Measurements from ENCODE around the gene COL23A1. TPM values are rescaled to one million over a fixed set of nuclear protein-coding genes. Genes with fewer than 3 reads are reported as not detected.

The COL23A1 gene
- total RNA-seq, 4 donors from 2014 or later: 7.9 to 20.4 (median 12.0) TPM

GRCh38 chr5:178357678-178358077 is 232.5 kb downstream of the COL23A1 start:
- H3K4me3 ChIP-seq: no peak overlapping the region
- 54 to 69% methylated on average over 5 of the region's 5 CpGs for WGBS, 2 donors
- no peaks in the 10 kb centered on the region for H3K27me3 ChIP-seq
- no peak for DNase-seq (ENCODE audit: low spot score in 2 of 2)
- peak overlapping the region in 1 of 4 donors; percentile 32 for H3K27ac ChIP-seq
- no peaks in the 10 kb centered on the region for H3K36me3 ChIP-seq
- TF ChIP-seq, protein P1, sequence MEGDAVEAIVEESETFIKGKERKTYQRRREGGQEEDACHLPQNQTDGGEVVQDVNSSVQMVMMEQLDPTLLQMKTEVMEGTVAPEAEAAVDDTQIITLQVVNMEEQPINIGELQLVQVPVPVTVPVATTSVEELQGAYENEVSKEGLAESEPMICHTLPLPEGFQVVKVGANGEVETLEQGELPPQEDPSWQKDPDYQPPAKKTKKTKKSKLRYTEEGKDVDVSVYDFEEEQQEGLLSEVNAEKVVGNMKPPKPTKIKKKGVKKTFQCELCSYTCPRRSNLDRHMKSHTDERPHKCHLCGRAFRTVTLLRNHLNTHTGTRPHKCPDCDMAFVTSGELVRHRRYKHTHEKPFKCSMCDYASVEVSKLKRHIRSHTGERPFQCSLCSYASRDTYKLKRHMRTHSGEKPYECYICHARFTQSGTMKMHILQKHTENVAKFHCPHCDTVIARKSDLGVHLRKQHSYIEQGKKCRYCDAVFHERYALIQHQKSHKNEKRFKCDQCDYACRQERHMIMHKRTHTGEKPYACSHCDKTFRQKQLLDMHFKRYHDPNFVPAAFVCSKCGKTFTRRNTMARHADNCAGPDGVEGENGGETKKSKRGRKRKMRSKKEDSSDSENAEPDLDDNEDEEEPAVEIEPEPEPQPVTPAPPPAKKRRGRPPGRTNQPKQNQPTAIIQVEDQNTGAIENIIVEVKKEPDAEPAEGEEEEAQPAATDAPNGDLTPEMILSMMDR (IDR thresholded peaks at IDR 0.05): no peak
- TF ChIP-seq EP300 (IDR thresholded peaks at IDR 0.05): no peak
- no peak for TF ChIP-seq POLR2A (IDR thresholded peaks at IDR 0.05)
- peaks cover 0 to 18% (median 11%) of the 10 kb centered on the region in 4 donors for H3K4me1 ChIP-seq
- no peaks in the 10 kb centered on the region for H3K9me3 ChIP-seq

DNA sequence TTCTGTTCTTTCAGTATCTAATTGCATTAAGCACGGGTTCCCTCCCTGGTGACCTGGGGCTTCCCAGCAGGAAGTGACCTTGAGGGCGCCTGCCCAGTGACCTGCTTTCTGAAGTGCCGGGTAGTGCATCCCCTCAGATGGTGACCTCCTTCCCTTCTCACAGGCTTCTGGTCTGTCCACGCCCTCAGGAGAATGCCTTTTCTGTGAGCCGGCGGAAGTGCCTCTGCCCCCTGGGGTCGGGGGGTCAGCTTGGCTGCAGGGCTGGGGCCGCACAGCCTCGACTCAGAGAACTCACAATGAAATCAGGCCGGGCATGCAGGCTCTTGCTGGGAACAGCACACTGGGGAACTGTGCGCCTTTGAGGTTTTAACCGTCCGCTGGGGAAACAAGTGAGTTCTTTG is 233.1 kb downstream of the COL23A1 start:
- Histone ChIP-seq H3K27me3 (no peaks in the 10 kb centered on the region), H3K27ac (peak overlapping the region in 1 of 4 donors; percentile 32), H3K36me3 (no peaks in the 10 kb centered on the region), H3K4me1 (peaks cover 0 to 18% (median 11%) of the 10 kb centered on the region in 4 donors), H3K4me3 (no peak overlapping the region), H3K9me3 (no peaks in the 10 kb centered on the region)
- no peak for DNase-seq (ENCODE audit: low spot score in 2 of 2)
- WGBS, 2 donors: 11 to 17% methylated on average over 11 to 12 of the region's 13 CpGs
- TF ChIP-seq EP300 (IDR thresholded peaks at IDR 0.05): peak in 1 of 2 donors; percentile 35
- no peak for TF ChIP-seq POLR2A (IDR thresholded peaks at IDR 0.05)

DNA sequence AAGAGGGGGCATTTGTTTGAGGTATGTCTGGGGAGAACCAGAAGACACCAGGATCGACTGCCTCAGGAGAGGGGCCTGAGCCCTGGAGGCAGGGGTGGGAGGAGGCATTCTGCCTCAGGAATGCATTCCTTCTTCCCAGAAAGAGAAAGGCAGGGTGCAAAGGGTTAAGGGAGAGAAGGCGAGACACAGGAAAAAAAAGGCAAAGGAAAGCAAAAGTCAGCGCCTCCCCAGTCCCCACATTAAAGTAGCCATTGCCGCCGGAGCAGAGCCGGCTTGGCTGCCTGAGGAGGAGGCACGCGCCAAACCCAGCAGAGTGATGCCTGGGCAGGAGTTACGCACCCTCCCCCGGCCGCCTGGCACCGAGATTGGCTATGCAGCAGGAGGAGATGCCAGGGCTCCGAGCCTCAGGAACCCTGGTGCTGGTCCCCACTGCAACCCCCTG is 233.7 kb downstream of the COL23A1 start:
- WGBS, 2 donors: 0 to 2% methylated on average over 13 of the region's 13 CpGs
- no peaks in the 10 kb centered on the region for H3K36me3 ChIP-seq
- no peaks in the 10 kb centered on the region for H3K9me3 ChIP-seq
- TF ChIP-seq EP300 (IDR thresholded peaks at IDR 0.05) (no peak), POLR2A (IDR thresholded peaks at IDR 0.05) (no peak)
- TF ChIP-seq, protein P1 (IDR thresholded peaks at IDR 0.05): no peak
- DNase-seq (ENCODE audit: low spot score in 2 of 2): no peak
- no peak overlapping the region for H3K27ac ChIP-seq
- H3K27me3 ChIP-seq: no peaks in the 10 kb centered on the region
- peaks cover 0 to 18% (median 11%) of the 10 kb centered on the region in 4 donors for H3K4me1 ChIP-seq
- no peak overlapping the region for H3K4me3 ChIP-seq

- WGBS, 2 donors: 85 to 86% methylated on average over 9 of the region's 9 CpGs
- Histone ChIP-seq H3K36me3 (no peaks in the 10 kb centered on the region), H3K4me3 (no peak overlapping the region), H3K27ac (no peak overlapping the region), H3K9me3 (no peaks in the 10 kb centered on the region), H3K27me3 (no peaks in the 10 kb centered on the region), H3K4me1 (peaks cover 0 to 18% (median 11%) of the 10 kb centered on the region in 4 donors)
- TF ChIP-seq, protein P1 (IDR thresholded peaks at IDR 0.05): no peak
- TF ChIP-seq POLR2A (IDR thresholded peaks at IDR 0.05): no peak
- no peak for TF ChIP-seq EP300 (IDR thresholded peaks at IDR 0.05)
- no peak for DNase-seq (ENCODE audit: low spot score in 2 of 2)
These were observed 234.5 kb downstream of the COL23A1 start for GRCh38 chr5:178355671-178356070.

GRCh38 chr5:178353461-178353860 is 236.7 kb downstream of the COL23A1 start:
- H3K36me3 ChIP-seq: no peaks in the 10 kb centered on the region
- 79 to 86% methylated on average over 9 of the region's 9 CpGs for WGBS, 2 donors

More at GRCh38 chr5:178353461-178353860, 236.7 kb downstream of the COL23A1 start:
- Histone ChIP-seq H3K27ac (no peak overlapping the region), H3K4me3 (no peak overlapping the region), H3K27me3 (no peaks in the 10 kb centered on the region), H3K4me1 (peaks cover 0 to 18% (median 11%) of the 10 kb centered on the region in 4 donors), H3K9me3 (no peaks in the 10 kb centered on the region)
- TF ChIP-seq EP300 (IDR thresholded peaks at IDR 0.05) (no peak), POLR2A (IDR thresholded peaks at IDR 0.05) (no peak)
- TF ChIP-seq, protein P1 (IDR thresholded peaks at IDR 0.05): no peak
- DNase-seq (ENCODE audit: low spot score in 2 of 2): no peak

Data from tibial nerve (tissue), 4 donors.